HG02588 (cell line): ENCODE data around the gene APRT.

Experiments
- ATAC-seq: cut with Tn5 transposase; IDR thresholded peaks from one replicate; pipeline ENCODE4 v1.9.1; 2021; ENCODE audit warnings: mild to moderate bottlenecking, moderate library complexity; ENCODE audit not compliant: unreplicated experiment

Gene APRT, protein sequence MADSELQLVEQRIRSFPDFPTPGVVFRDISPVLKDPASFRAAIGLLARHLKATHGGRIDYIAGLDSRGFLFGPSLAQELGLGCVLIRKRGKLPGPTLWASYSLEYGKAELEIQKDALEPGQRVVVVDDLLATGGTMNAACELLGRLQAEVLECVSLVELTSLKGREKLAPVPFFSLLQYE

DNA sequence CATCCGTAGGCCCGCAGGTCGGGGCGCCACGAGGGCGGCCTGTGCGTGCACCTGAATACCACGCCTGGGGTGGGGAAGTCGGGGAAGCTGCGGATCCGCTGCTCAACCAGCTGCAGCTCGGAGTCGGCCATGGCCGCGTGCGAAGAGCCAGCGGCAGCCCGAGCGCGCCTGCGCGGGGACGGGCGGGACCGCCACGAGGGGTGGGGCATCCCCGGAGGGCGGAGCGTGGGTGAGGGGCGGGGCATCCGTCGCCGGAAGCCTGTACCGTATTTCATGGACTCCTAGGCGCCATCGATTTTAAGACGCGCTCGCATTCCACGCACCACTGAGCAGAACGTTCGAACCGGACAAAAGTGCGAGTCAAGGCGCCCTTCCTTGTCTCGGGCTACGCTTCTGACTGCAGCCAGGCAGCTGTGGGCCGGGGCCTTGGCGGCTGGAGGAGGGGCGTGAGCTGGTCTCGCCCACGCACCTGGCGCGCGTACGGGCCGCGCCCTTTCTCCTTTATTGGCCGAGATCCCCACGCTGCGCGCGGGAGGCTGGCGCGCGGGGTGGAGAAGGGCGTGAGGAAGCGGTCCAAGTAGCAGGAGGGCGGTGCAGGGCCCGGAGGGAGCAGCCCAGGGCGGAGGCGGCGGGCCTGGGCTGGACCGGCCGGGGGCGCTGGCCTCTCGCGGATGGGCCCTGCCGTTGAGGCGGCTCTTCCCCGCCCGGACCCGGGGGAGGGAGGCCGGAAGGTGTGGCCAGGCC is at the start of gene APRT:
Gene APRT, minus strand, starts transcription at position 160 of the 744 bp plus-strand sequence. Its CDS starts 29 bp downstream, at position 131.
- peak; percentile 64 for ATAC-seq

DNA sequence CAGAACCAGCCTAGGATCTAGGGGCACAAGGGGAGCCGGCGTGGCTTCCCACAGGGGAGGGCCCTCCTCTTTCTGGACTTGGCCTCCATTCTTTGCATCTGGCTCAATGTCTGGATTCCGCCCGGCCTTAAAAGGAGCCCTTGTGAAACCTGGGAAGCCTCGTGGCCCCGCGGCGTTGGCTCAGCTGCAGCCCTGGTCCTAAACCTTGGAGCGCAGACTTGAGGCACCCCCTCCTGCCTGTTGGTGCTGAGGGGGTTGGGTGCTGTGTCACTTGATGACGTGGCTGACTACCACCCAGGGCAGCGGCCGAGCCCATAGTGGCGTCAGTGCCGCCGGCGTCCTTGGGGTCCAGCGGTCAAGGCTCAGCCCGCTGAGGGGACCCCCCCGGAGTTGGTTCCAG is 49.6 kb upstream of the APRT start:
- no peak for ATAC-seq

DNA sequence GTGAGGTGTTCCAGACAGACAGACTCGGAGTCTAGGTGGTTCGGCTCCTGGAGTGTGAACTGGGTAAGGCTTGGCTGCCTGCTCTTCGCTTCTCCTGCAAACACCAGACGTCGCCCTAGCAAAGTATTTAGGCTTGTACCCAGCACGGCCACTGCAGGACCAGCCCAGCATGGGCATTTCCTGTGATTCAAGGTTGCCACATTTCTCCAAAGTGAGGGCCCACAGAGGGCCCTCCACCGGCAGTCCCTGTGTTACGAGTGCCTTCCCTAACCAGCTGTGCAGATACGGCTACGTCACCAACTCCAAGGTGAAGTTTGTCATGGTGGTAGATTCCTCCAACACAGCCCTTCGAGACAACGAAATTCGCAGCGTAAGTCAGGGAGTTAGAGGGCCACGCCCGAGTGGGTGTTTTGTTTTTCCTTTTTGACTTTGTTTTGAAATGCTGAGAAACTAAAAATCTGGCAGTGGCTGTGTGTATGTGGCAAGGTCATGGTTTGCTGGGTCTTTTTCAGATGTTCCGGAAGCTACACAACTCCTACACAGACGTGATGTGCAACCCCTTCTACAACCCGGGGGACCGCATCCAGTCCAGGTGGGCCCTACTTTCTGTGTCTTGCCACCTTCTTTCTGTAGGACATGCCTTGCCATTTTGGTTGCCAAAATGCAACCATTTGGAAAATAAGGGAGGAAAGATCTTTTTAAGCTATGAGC is 47.8 kb upstream of the APRT start:
- ATAC-seq: no peak

DNA sequence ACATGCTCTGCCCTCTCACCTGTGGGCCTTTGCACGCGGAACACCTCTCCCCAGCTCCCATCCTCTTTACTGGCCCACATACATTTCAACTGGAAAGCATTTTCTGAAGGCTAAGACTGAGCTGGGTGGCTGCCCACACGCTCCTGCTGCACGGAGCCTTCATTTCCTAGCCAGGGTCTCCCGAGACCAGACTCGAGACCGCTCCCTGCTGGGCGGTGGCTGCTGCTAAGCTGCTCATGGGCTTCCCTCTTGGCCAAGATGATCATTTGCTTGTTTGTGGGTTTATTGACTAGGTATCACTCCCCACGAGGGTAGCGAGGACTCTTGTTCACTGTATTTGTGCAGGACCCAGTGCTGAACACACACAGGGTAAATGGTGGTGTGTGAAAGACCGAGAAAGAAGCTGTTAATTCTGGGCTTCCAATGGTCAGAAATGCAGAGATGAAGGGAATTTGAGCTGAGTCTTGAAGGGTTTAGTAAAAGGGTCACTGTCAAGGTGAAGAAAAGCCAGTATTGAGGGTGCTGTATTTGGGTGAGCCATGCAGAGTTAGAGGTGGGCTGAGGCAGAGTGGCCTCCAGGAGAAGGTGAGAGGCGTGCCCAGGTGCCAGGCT is 46.1 kb upstream of the APRT start:
- no peak for ATAC-seq

DNA sequence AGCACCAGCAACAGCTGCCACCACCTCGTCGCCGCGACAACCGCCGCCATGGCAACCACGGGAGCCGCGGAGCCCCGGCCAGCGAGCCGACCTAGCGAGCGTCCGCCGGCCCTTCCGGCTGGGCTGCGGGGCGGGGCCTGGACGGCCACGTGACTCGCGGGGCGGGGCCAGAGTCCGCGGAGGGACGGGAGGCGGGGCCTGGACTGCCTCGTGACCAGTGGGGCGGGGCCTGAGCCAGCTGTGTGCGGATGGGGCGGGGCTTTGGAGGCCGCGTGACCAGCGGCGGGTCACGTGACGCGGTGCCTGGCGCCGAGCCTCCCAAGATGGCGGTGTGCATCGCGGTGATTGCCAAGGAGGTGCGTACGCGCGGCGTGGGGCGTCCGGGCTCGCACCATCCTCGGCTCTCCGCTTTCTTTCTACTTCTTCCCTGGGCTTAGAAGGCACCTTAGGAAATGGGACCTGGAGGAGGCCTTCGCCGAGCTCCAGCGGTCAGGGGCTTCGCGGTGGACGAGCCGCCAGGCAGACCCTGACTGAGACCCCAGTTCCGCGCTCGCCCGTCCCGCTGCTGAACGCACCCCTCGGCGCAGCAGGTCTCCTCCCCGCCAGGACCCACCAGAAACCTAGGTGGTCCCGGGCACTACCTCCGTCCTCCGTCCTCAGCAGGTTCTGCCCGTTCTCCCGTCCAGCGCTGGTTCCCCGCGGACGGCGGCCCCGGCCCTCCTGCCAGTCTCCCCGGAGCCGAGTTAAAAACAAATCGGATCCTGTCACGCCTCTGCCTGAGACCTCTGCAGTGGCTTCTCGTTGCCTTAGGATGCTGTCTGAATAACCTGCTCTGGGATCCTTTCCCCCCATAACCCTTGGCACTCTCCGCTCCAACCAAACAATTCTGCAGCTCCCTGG is 45.4 kb upstream of the APRT start, which contains the start of the genes GALNS and TRAPPC2L:
Gene GALNS, minus strand, starts transcription at position 120 of the 900 bp plus-strand sequence. Its CDS starts 70 bp downstream, at position 50.
Gene TRAPPC2L, plus strand, starts transcription at position 300 of the 900 bp plus-strand sequence. Its CDS starts 24 bp downstream, at position 324.
- ATAC-seq: peak; percentile 74

DNA sequence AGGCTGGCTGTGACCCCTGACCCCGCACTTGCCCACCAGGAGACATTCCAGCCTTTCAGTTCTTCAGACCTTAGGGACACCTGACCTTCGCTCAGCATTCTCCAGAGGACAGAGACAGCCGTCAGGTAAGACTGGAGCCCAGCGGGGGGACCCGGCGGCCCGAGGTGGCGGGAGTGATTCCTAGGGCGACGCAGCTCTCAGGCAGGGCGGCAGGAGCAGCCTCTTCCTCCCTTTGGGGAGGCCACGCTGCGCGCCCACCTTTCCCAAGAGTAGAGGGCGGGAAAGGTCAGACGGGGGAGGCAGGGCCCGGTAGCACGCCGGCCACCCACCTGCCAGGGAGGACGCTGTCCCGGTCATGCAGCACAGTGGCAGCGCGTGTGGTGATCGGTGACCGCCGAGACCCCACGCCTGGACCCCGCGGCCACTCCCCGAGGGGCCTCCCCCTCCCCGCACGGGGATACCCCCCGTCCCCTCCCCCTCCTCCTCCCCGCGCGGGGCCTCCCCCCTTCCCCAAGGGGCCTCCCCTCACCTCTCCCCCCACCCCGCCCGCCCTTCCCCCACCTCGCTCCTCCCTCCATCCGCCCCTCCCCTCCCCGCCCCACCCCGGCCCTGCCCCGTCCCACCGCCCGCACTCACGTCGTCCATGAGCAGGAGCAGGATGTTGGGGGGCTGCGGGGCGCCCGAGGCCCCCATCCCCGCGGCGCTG is 44.5 kb upstream of the APRT start:
- peak; percentile 3 for ATAC-seq

DNA sequence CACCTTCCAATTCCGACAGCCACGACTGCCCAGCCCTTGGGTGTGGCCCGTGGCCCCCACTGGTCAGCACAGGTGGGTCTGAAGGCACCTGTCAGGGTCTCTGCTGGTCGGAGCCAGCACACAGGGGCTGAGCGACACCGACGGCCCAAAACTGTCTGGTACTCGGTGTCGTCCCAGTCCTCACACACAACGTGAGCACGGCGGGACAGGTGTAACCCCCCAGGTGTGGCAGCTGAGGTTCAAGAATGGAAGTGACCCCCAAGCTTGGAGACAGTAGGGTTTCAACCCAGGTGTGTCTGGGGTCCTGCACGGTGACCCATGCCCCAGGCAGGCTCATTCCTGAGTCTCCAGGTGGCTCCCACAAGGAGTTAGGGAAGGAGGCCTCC is 44.0 kb upstream of the APRT start:
- no peak for ATAC-seq

DNA sequence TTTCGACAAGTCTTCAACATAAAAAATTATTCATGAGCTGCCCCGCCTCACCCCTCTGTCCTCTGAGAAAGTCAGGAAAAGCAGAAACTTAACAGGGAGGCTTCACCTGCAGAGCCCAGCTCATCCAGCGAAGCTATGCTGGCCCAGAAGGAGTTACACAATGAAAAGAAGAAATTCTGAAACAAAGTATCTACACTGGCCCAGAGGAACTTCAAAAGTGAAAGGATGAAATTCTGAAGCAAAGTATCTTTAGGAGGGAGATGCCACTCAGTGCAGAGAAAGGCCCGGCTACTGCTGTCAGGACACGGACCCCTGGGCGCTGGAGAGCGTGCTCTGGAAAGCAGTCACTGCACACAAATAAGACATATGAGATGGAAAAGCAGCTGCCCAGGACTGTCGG is 43.4 kb upstream of the APRT start:
- no peak for ATAC-seq

DNA sequence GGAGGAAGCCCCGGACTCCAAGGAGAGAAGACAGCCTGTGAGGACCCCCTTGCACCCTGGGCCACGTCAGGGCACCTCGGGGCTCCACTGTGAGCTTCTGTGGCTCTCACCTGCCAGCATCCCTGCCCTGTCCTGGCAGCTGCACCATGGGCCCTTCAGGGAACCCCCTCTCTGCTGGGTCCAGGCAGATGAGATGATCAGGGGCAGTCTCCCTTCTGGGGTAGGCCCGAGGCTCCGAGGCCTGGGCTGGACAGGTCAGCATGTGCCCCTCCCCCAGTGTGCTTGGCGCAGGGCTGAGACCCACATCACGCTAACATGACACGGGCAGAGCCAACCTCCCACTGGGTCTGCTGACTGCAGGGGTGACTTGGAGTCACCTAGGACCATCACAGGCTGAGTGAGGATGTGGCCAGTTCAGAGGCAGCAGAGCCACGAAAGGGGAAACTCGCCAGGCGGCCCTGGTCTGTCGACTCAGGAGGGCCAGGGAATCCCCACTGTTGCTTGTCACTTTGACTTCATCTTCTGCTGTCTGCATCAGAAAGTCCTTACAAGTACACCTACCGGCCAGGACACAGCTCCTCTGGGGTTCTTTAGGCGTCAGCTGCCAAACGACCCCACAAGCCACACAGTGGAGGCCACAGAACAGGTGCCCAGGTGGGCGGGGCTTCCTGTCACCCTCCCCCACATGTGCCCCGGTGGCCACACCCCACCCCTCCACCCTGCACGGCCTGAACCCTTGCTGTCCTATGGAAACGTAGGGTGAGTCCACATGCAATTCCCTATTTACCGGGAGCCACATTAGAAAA is 42.8 kb upstream of the APRT start:
- no peak for ATAC-seq

DNA sequence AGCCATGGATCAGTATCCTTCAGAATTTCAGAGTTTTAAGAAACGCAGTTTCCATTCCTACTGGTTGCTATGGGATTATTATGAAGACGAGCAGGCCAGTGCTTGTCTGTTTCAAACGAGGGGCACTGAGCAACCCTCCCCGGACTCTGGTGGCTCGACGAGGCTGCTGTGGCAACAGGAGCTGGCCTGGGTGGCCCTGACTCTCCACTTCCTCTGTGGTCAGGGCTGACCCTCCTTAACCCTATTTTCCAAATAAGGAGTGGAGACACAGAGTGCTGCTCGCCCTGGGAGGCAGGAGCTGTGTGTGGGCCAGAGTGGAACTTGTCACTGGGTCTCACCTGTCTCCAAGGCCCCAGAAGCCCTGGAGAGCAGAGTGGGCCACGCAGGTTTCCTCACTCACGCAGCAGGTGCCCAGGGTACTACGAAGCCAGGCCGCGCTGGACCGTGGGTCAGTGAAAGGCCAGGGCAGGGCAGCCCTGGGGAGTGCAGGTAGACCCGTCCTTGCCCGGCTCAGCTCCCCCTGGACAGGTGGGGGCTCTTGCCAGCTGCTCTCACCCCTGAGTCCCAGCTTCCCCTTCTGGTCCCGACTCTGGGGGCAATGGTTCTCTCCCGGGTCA is 41.7 kb upstream of the APRT start:
- no peak for ATAC-seq

DNA sequence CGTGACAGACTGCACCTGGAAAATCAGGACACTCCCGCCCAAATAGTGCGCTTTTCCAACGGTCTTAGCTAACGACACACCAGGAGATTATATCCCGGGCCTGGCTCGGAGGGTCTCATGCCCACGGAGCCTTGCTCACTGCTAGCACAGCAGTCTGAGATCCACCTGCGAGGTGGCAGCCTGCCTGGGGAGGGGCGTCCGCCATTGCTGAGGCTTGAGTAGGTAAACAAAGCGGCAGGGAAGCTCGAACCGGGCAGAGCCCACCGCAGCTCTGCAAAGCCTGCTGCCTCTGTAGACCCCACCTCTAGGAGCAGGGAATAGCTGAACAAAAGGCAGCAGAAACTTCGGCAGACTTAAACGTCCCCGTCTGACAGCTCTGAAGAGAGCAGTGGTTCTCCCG is 39.9 kb upstream of the APRT start:
- no peak for ATAC-seq

DNA sequence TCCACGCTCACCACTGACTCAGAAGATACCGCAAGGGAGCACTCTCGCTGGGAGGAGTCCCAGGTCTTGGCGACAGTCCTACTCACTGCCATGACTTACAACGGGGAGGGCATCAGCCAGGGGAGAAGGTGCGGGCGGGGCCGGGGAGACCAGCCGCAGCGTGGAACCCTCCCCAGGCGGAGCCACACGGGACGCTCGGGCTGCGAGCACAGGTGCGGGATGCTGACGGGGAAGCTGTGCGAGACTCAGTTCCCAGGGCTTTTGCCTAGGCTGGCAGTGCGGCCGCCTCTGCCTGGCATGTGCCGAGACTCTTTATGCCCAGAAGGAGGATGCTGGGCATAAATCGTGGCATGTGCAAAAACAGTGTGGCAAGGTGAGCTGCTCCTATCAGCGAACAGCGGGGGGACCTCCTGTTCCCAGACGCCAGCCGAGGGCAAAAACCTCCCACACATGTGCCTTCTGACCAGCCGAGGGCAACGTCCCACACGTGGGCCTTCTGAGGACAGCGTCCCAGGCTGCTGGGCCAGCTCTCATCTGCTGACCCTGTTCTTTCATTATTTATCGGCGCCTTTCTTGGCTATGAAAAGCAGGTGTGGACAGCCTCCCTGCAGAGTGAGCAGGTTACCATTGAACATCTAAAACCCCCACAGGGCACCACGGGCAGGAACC is 38.9 kb upstream of the APRT start:
- ATAC-seq: no peak

DNA sequence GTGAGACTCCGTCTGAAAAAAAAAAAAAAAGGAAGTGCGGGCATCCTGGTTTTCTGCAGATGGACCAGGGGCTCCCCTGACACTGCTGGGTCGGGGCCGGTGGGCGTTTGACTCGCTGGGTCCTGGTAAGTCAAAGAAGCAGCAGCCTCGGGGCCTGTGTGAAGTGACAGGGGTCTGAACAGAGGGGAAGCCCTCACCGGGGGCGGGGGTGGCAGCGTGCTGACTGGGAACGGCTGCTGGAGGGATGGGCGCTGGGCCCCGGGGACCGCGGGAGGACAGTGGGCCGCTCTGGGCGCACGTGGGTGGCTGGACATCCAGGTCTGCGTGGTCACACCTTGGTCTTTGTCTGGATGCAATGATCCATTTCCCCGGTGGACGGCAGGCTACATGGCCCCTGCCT is 36.8 kb upstream of the APRT start:
- ATAC-seq: no peak

DNA sequence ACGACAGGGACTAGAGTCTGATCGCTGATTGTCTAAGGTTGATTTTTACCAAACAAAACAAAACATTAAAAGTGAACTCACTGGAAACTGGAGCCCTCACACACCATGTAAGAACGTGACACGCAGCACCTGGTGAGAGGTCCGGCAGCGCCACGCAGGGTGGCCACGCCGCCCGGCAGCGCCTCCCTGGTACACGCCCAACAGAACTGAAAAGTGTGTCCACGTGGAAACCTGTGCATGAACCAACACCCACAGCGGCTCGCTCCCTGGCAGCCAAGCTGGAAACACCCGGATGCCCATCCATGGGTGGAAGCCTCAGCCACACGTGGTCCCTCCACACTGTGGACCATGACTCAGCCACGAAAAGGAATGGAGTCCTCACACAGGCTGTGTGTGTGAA is 35.9 kb upstream of the APRT start:
- no peak for ATAC-seq

DNA sequence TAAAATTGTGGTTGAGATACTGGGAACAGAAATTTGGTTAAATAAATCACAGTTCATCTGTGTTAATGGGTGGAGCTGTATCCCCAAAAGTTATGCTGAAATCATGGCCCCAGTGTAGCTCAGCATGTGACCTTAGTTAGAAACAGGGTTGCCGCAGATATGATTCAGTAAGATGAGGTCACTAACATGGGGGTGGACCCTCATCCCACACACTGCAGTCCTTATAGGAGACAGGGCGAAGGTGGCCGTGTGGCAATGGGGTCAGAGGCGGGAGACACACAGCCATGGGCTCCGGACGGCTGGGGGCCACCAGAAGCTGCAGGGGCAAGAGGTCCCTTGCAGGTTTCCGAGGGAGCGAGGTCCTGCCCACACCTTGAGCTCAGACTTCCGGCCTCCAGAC is 34.4 kb upstream of the APRT start:
- no peak for ATAC-seq

DNA sequence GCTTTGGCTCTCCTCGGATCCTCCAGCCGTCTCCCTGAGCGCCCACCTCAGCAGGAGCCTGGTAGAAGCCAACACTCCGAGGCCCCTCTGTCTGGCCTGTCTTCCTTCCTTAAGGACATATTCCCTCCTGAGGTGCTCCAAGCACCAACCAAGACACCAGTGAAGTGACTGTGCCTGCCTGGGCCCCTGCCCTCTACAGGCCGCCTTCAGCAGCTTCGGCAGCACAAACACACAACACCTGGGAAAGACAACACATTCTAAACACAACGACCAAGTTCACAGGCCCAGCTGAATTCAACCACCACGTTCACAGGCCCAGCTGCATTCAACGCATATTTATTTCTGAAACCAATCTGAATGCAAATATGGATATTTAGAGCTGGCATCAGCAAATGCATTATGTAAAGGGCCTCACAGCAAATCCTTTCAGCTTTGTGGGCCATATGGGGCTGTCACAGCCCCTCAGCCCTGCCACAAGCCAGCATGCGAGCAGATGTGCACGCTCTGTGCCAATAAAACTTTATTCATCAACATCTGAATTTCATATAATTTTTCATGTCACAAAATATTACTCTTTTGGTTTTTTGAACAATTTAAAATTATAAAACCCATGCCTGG is 32.8 kb upstream of the APRT start:
- ATAC-seq: no peak

DNA sequence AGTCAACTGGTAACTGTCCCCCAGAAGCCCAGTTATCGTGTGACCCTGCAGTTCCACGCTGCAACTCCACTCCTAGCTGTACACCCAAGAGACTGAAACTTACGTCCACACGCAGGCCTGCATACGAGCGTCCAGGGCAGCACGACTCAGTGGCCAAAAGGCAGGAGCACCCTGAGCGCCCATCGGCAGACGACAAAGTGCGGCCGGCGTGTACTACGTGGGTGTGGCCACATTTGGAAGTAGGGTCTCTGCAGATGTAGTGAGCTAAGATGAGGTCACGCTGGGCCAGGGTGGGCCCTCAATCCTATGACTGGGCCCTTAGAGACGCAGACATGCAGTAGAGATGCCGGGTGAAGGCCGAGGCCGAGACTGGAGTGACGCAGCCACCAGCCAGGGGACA is 31.5 kb upstream of the APRT start:
- no peak for ATAC-seq

DNA sequence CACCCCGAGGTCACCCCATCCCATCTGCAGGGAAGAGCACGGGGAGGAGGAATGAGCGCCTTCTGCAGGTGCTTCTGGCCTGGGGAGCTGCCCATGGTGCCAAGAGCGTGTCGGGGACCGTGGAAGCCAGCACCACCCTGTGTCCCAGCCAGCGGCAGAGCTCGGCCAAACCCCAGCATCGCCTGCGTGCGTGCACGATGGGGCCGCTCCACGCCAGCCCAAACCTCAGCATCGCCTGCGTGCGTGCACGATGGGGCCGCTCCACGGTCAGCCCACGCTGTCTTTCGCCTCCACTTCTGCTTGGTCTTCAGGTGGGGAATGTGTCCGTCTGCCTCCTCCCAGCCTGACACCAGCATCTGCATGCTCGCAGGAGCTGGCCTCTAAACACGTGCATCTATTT is 31.1 kb upstream of the APRT start:
- no peak for ATAC-seq
